Keratinocyte (primary cell): ENCODE results near the gene EDC4. TPM values are rescaled to one million over a fixed set of nuclear protein-coding genes. Genes with fewer than 3 reads are reported as not detected.

Experiments
- DNase-seq: peaks from one replicate; pipeline ENCODE4 v3.0.0-alpha.2; 2011; ENCODE audit warnings: low read depth, missing footprints, low spot score
- FAIRE-seq: peaks from 2 replicates; lab custom pipeline; 2011; peaks lifted over from hg19 to GRCh38; lab: Jason Lieb, UNC
- H2AFZ ChIP-seq: 2 replicates; pipeline ENCODE4 v1.6.0; 2012; ENCODE audit warnings: low read length, control low read depth, inconsistent platforms; ENCODE audit not compliant: control insufficient read depth
- H3K27ac ChIP-seq: 2 replicates; pipeline ENCODE4 v1.5.1; 2011; ENCODE audit warnings: low read length; ENCODE audit not compliant: control insufficient read depth, insufficient read depth
- H3K27me3 ChIP-seq: 3 replicates; pipeline ENCODE4 v1.6.0; 2011; ENCODE audit warnings: low read length; ENCODE audit not compliant: control insufficient read depth, insufficient read depth; ENCODE audit errors: extremely low read depth
- H3K36me3 ChIP-seq, 2 experiments: 2 replicates in 1 of 2; 3 replicates in 1 of 2; pipeline ENCODE4 v1.5.1; 2011; ENCODE audit warnings: low read length in 2 of 2, mild to moderate bottlenecking in 1 of 2; ENCODE audit not compliant: control insufficient read depth in 2 of 2, insufficient read depth in 2 of 2; ENCODE audit errors: extremely low read depth in 1 of 2
- H3K4me1 ChIP-seq: 3 replicates; pipeline ENCODE4 v1.5.1; 2011; ENCODE audit warnings: low read length; ENCODE audit not compliant: control insufficient read depth, insufficient read depth; ENCODE audit errors: extremely low read depth
- H3K4me2 ChIP-seq: 3 replicates; pipeline ENCODE4 v1.6.0; 2011; ENCODE audit warnings: low read depth, low read length; ENCODE audit not compliant: control insufficient read depth, insufficient read depth; ENCODE audit errors: extremely low read depth
- H3K4me3 ChIP-seq, 3 experiments: fragments of 200-600 bp in 1 of 3; sonication (generic) in 1 of 3; 2 replicates in 2 of 3; 3 replicates in 1 of 3; pipeline ENCODE4 v1.5.1; 2011 to 2016; ENCODE audit warnings: low read length in 3 of 3, mild to moderate bottlenecking in 3 of 3, control low read depth in 2 of 3, inconsistent platforms in 1 of 3, low read depth in 1 of 3, mixed read lengths in 1 of 3, mixed run types in 1 of 3, moderate library complexity in 1 of 3; ENCODE audit not compliant: control insufficient read depth in 2 of 3, insufficient read depth in 2 of 3; ENCODE audit errors: extremely low read depth in 1 of 3
- H3K79me2 ChIP-seq: 2 replicates; pipeline ENCODE4 v1.6.0; 2012; ENCODE audit warnings: low read length; ENCODE audit not compliant: control insufficient read depth, insufficient read depth
- H3K9ac ChIP-seq: 3 replicates; pipeline ENCODE4 v1.6.0; 2011; ENCODE audit warnings: low read length; ENCODE audit not compliant: control insufficient read depth, insufficient read depth; ENCODE audit errors: extremely low read depth
- H3K9me1 ChIP-seq: 3 replicates; pipeline ENCODE4 v1.6.0; 2011; ENCODE audit warnings: low read length; ENCODE audit not compliant: control insufficient read depth, insufficient read depth; ENCODE audit errors: extremely low read depth
- H3K9me3 ChIP-seq: 2 replicates; pipeline ENCODE4 v1.5.1; 2012; ENCODE audit warnings: low read depth, low read length; ENCODE audit not compliant: control insufficient read depth
- H4K20me1 ChIP-seq: 3 replicates; pipeline ENCODE4 v1.6.0; 2011; ENCODE audit warnings: low read length; ENCODE audit not compliant: control insufficient read depth, insufficient read depth; ENCODE audit errors: extremely low read depth
- EZH2 ChIP-seq: IDR thresholded peaks from one replicate; pipeline ENCODE4 v1.6.1; 2012; ENCODE audit warnings: inconsistent platforms, mild to moderate bottlenecking, low read length, moderate library complexity
- dilution Hi-C: fragments of 300-500 bp; cut with MboI; formaldehyde crosslinking; loops from one replicate; pipeline ENCODE4 v1.7.0; 2020; ENCODE audit warnings: low sequenced_read_pairs; ENCODE audit not compliant: extremely low pct_ligation_motif_present
- polyA plus RNA-seq, 5 experiments: library from polyadenylated mRNA; depleted of rRNA in 3 of 5; stranded (reverse) in 3 of 5; stranded (forward) in 1 of 5; unstranded in 1 of 5; fragments of >200 nt; gene quantifications; 1 replicate in 1 of 5; 2 replicates in 3 of 5; 3 replicates in 1 of 5; pipeline versions ENCODE4 v1.2.1 to v1.2.3, GENCODE V29; 2011 to 2012; ENCODE audit warnings: missing spikeins in 2 of 5, low read depth in 1 of 5, low replicate concordance in 1 of 5
- TF ChIP-seq, protein P1 (sequence below), 3 experiments: IDR thresholded peaks in 1 of 3; conservative IDR thresholded peaks in 1 of 3; optimal IDR thresholded peaks in 1 of 3; 2 replicates in 2 of 3; 3 replicates in 1 of 3; pipeline versions ENCODE3 to v1.5.1; 2011; ENCODE audit warnings: low read length in 3 of 3, mild to moderate bottlenecking in 3 of 3, moderate library complexity in 2 of 3, control low read depth in 1 of 3, inconsistent platforms in 1 of 3; ENCODE audit not compliant: insufficient read depth in 2 of 3; ENCODE audit errors: extremely low read depth in 1 of 3

Gene EDC4
- polyA plus RNA-seq, 1 donor (not counting 4 experiments of a cell fraction or from before 2014, with no cell fraction given), result 16.7 TPM

DNA sequence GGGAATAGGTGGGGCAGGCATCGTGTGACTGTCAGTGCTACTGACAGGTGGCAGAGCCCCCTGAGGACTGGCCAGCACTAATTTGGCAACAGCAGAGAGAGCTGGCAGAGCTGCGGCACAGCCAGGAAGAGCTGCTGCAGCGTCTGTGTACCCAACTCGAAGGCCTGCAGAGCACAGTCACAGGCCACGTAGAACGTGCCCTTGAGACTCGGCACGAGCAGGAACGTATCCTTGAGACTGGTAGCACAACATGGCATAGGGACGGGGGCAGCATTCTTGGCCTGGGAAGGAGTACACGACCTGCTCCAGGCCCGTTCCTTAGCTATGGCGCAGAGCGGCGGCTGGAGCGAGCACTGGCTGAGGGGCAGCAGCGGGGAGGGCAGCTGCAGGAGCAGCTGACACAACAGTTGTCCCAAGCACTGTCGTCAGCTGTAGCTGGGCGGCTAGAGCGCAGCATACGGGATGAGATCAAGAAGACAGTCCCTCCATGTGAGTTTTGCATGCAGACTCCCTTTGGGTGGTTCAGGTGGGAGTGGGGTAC, 8.8 kb downstream of the EDC4 start:
- Histone ChIP-seq H2AFZ (no peak overlapping the region), H3K27me3 (no peaks in the 10 kb centered on the region), H3K79me2 (no peaks in the 10 kb centered on the region), H3K4me3 (no peak overlapping the region), H3K9me1 (no peaks in the 10 kb centered on the region), H3K4me2 (no peak overlapping the region), H3K27ac (no peak overlapping the region), H3K9me3 (no peaks in the 10 kb centered on the region), H3K36me3 (peaks cover 55 to 59% of the 10 kb centered on the region in 2 experiments), H3K9ac (no peak overlapping the region), H3K4me1 (peaks cover 4% of the 10 kb centered on the region), H4K20me1 (peaks cover 15% of the 10 kb centered on the region)
- dilution Hi-C loops, result no loop called here
- no peak for FAIRE-seq
- no peak for DNase-seq
- TF ChIP-seq EZH2, result no peak
- TF ChIP-seq, protein P1, sequence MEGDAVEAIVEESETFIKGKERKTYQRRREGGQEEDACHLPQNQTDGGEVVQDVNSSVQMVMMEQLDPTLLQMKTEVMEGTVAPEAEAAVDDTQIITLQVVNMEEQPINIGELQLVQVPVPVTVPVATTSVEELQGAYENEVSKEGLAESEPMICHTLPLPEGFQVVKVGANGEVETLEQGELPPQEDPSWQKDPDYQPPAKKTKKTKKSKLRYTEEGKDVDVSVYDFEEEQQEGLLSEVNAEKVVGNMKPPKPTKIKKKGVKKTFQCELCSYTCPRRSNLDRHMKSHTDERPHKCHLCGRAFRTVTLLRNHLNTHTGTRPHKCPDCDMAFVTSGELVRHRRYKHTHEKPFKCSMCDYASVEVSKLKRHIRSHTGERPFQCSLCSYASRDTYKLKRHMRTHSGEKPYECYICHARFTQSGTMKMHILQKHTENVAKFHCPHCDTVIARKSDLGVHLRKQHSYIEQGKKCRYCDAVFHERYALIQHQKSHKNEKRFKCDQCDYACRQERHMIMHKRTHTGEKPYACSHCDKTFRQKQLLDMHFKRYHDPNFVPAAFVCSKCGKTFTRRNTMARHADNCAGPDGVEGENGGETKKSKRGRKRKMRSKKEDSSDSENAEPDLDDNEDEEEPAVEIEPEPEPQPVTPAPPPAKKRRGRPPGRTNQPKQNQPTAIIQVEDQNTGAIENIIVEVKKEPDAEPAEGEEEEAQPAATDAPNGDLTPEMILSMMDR (optimal IDR thresholded peaks at IDR 0.05 in 1 of 3, IDR thresholded peaks at IDR 0.05 in 1 of 3, conservative IDR thresholded peaks at IDR 0.05 in 1 of 3; ENCODE audit: extremely low read depth in 1 of 3, insufficient read depth in 2 of 3, low read length in 3 of 3), result no peak

DNA sequence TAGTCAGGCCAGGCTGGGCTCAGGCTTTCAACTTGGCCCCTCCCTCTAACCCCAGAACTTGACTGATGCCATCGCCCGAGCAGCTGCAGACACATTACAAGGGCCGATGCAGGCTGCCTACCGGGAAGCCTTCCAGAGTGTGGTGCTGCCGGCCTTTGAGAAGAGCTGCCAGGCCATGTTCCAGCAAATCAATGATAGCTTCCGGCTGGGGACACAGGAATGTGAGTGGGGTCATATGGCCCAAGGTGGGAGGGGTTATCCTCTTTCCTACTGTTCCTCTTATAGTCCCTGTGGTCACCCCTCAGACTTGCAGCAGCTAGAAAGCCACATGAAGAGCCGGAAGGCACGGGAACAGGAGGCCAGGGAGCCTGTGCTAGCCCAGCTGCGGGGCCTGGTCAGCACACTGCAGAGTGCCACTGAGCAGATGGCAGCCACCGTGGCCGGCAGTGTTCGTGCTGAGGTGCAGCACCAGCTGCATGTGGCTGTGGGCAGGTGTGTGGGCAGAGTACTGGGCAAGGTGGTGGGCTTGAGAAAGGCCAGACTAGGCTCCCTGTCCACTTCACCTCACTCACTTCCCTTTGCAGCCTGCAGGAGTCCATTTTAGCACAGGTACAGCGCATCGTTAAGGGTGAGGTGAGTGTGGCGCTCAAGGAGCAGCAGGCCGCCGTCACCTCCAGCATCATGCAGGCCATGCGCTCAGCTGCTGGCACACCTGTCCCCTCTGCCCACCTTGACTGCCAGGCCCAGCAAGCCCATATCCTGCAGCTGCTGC, 9.7 kb downstream of the EDC4 start:
- Histone ChIP-seq H3K9me1 (no peaks in the 10 kb centered on the region), H3K9ac (no peak overlapping the region), H3K36me3 (peaks cover 46 to 52% of the 10 kb centered on the region in 2 experiments), H3K4me2 (no peak overlapping the region), H3K4me3 (no peak overlapping the region), H4K20me1 (peaks cover 15% of the 10 kb centered on the region), H3K27me3 (no peaks in the 10 kb centered on the region), H3K79me2 (no peaks in the 10 kb centered on the region), H3K4me1 (peaks cover 4% of the 10 kb centered on the region), H3K27ac (no peak overlapping the region), H3K9me3 (no peaks in the 10 kb centered on the region), H2AFZ (no peak overlapping the region)
- dilution Hi-C loops, result no loop called here
- DNase-seq, result no peak
- FAIRE-seq, result no peak
- TF ChIP-seq EZH2, result no peak
- TF ChIP-seq, protein P1 (optimal IDR thresholded peaks at IDR 0.05 in 1 of 3, IDR thresholded peaks at IDR 0.05 in 1 of 3, conservative IDR thresholded peaks at IDR 0.05 in 1 of 3; ENCODE audit: extremely low read depth in 1 of 3, insufficient read depth in 2 of 3, low read length in 3 of 3), result no peak
